ENCODE data around the gene SGMS1. TPM values are rescaled to one million over a fixed set of nuclear protein-coding genes. Genes with fewer than 3 reads are reported as not detected.

Gene SGMS1
- polyA plus RNA-seq, 1 donor from 2014 or later, result 8.0 TPM

GRCh38 chr10:50544857-50545429 lies 78.8 kb downstream of the SGMS1 start:
- Histone ChIP-seq H4K20me1 (ENCODE audit: insufficient read depth) (no peaks in the 10 kb centered on the region), H3K36me3 (ENCODE audit: insufficient read depth, low read length) (no peaks in the 10 kb centered on the region), H3K27ac (ENCODE audit: low read length) (no peak overlapping the region), H3K9me2 (ENCODE audit: insufficient read depth, low read length) (no peaks in the 10 kb centered on the region), H2AFZ (ENCODE audit: low read depth, low read length) (no peak overlapping the region), H3F3A (ENCODE audit: insufficient read depth, low read length, poor library complexity, severe bottlenecking) (no peaks in the 10 kb centered on the region), H3K79me2 (replicated peaks; ENCODE audit: insufficient read depth, low read length) (no peaks in the 10 kb centered on the region), H3K27me3 (ENCODE audit: insufficient read depth, low read depth, low read length) (no peaks in the 10 kb centered on the region), H3K9ac (ENCODE audit: low read length) (no peak overlapping the region), H3K4me3 (ENCODE audit: low read length) (no peak overlapping the region), H3K9me3 (ENCODE audit: low read length) (no peaks in the 10 kb centered on the region), H3K4me2 (ENCODE audit: low read length) (no peak overlapping the region)
- TF ChIP-seq POLR2AphosphoS5 (IDR thresholded peaks at IDR 0.05) (no peak), EP300 (conservative IDR thresholded peaks at IDR 0.05; ENCODE audit: poor library complexity, severe bottlenecking) (no peak), SMC3 (conservative IDR thresholded peaks at IDR 0.05; ENCODE audit: poor library complexity) (no peak), CTCF (IDR thresholded peaks at IDR 0.05; ENCODE audit: poor library complexity, severe bottlenecking) (no peak), EZH2 (IDR thresholded peaks at IDR 0.05; ENCODE audit: borderline replicate concordance, insufficient read depth, low read length, poor library complexity, severe bottlenecking) (no peak), MXI1 (conservative IDR thresholded peaks at IDR 0.05; ENCODE audit: poor library complexity, severe bottlenecking) (no peak), TAF1 (IDR thresholded peaks at IDR 0.05; ENCODE audit: low read depth) (no peak), RAD21 (conservative IDR thresholded peaks at IDR 0.05) (no peak)
- TF ChIP-seq, protein P1, sequence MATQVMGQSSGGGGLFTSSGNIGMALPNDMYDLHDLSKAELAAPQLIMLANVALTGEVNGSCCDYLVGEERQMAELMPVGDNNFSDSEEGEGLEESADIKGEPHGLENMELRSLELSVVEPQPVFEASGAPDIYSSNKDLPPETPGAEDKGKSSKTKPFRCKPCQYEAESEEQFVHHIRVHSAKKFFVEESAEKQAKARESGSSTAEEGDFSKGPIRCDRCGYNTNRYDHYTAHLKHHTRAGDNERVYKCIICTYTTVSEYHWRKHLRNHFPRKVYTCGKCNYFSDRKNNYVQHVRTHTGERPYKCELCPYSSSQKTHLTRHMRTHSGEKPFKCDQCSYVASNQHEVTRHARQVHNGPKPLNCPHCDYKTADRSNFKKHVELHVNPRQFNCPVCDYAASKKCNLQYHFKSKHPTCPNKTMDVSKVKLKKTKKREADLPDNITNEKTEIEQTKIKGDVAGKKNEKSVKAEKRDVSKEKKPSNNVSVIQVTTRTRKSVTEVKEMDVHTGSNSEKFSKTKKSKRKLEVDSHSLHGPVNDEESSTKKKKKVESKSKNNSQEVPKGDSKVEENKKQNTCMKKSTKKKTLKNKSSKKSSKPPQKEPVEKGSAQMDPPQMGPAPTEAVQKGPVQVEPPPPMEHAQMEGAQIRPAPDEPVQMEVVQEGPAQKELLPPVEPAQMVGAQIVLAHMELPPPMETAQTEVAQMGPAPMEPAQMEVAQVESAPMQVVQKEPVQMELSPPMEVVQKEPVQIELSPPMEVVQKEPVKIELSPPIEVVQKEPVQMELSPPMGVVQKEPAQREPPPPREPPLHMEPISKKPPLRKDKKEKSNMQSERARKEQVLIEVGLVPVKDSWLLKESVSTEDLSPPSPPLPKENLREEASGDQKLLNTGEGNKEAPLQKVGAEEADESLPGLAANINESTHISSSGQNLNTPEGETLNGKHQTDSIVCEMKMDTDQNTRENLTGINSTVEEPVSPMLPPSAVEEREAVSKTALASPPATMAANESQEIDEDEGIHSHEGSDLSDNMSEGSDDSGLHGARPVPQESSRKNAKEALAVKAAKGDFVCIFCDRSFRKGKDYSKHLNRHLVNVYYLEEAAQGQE (IDR thresholded peaks at IDR 0.05; ENCODE audit: borderline replicate concordance), result no peak

- Histone ChIP-seq H3K9me2 (ENCODE audit: insufficient read depth, low read length) (no peaks in the 10 kb centered on the region), H3K4me3 (ENCODE audit: low read length) (no peak overlapping the region), H4K20me1 (ENCODE audit: insufficient read depth) (no peaks in the 10 kb centered on the region), H2AFZ (ENCODE audit: low read depth, low read length) (no peak overlapping the region), H3K4me2 (ENCODE audit: low read length) (no peak overlapping the region), H3K27ac (ENCODE audit: low read length) (no peak overlapping the region), H3K9ac (ENCODE audit: low read length) (no peak overlapping the region), H3K79me2 (replicated peaks; ENCODE audit: insufficient read depth, low read length) (no peaks in the 10 kb centered on the region), H3K27me3 (ENCODE audit: insufficient read depth, low read depth, low read length) (no peaks in the 10 kb centered on the region), H3K9me3 (ENCODE audit: low read length) (no peaks in the 10 kb centered on the region), H3K36me3 (ENCODE audit: insufficient read depth, low read length) (no peaks in the 10 kb centered on the region), H3F3A (ENCODE audit: insufficient read depth, low read length, poor library complexity, severe bottlenecking) (no peaks in the 10 kb centered on the region)
- TF ChIP-seq SMC3 (conservative IDR thresholded peaks at IDR 0.05; ENCODE audit: poor library complexity) (no peak), EP300 (conservative IDR thresholded peaks at IDR 0.05; ENCODE audit: poor library complexity, severe bottlenecking) (no peak), RAD21 (conservative IDR thresholded peaks at IDR 0.05) (no peak), EZH2 (IDR thresholded peaks at IDR 0.05; ENCODE audit: borderline replicate concordance, insufficient read depth, low read length, poor library complexity, severe bottlenecking) (no peak), TAF1 (IDR thresholded peaks at IDR 0.05; ENCODE audit: low read depth) (no peak), CTCF (IDR thresholded peaks at IDR 0.05; ENCODE audit: poor library complexity, severe bottlenecking) (no peak), MXI1 (conservative IDR thresholded peaks at IDR 0.05; ENCODE audit: poor library complexity, severe bottlenecking) (no peak), POLR2AphosphoS5 (IDR thresholded peaks at IDR 0.05) (no peak)
- TF ChIP-seq, protein P1 (IDR thresholded peaks at IDR 0.05; ENCODE audit: borderline replicate concordance), result no peak
Observed at GRCh38 chr10:50544095-50544856, 79.5 kb downstream of the SGMS1 start.

All from neural cell (in vitro differentiated cells).